Measurements from ENCODE around the gene SLC29A1. TPM values are rescaled to one million over a fixed set of nuclear protein-coding genes. Genes with fewer than 3 reads are reported as not detected.
A peak's percentile ranks its signal among the peaks of the same experiment; 100 is the strongest.

The SLC29A1 gene
- total and polyA plus RNA-seq, 9 of the 15 experiments (the other 6 are each of a cell fraction or from before 2014, with no cell fraction given) = 18.9 to 170 (median 57.7) TPM

DNA sequence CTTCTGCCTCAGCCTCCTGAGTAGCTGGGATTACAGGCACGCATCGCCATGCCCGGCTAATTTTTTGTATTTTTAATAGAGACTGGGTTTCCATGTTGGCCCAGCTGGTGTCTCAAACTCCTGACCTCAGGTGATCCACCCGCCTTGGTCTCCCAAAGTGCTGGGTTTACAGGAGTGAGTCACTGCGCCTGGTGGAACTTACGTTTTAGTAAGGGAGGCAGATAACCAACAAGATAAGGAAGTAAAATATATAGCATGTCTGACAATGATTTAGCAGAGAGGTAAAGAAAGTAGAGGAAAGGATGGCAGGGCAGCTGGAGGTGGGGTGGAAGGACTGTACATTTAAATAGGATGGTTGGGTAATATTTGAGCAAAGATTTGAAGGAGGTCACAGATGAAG lies 19.4 kb upstream of the SLC29A1 start (continued):
- TF ChIP-seq, protein P1, sequence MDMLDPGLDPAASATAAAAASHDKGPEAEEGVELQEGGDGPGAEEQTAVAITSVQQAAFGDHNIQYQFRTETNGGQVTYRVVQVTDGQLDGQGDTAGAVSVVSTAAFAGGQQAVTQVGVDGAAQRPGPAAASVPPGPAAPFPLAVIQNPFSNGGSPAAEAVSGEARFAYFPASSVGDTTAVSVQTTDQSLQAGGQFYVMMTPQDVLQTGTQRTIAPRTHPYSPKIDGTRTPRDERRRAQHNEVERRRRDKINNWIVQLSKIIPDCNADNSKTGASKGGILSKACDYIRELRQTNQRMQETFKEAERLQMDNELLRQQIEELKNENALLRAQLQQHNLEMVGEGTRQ (CRISPR knock-in tag; IDR thresholded peaks at IDR 0.05) = no peak
- TF ChIP-seq NRF1 (conservative IDR thresholded peaks at IDR 0.05 in 1 of 2, IDR thresholded peaks at IDR 0.05 in 1 of 2) (no peak), NBN (IDR thresholded peaks at IDR 0.05; ENCODE audit: low read depth) (peak; percentile 80; the same call in 1 of the 2 replicates), DPF2 (IDR thresholded peaks at IDR 0.05) (peak; percentile 91), CBFA2T3 (IDR thresholded peaks at IDR 0.05) (peak; percentile 51; the same call in 1 of the 2 replicates), ZNF668 (CRISPR knock-in tag; IDR thresholded peaks at IDR 0.05) (no peak), NFRKB (IDR thresholded peaks at IDR 0.05; ENCODE audit: low read depth) (no peak), PURB (CRISPR knock-in tag; IDR thresholded peaks at IDR 0.05; ENCODE audit: low read depth) (no peak)
- TF ChIP-seq, protein P2, sequence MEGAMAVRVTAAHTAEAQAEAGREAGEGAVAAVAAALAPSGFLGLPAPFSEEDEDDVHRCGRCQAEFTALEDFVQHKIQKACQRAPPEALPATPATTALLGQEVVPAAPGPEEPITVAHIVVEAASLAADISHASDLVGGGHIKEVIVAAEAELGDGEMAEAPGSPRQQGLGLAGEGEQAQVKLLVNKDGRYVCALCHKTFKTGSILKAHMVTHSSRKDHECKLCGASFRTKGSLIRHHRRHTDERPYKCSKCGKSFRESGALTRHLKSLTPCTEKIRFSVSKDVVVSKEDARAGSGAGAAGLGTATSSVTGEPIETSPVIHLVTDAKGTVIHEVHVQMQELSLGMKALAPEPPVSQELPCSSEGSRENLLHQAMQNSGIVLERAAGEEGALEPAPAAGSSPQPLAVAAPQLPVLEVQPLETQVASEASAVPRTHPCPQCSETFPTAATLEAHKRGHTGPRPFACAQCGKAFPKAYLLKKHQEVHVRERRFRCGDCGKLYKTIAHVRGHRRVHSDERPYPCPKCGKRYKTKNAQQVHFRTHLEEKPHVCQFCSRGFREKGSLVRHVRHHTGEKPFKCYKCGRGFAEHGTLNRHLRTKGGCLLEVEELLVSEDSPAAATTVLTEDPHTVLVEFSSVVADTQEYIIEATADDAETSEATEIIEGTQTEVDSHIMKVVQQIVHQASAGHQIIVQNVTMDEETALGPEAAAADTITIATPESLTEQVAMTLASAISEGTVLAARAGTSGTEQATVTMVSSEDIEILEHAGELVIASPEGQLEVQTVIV (CRISPR knock-in tag; IDR thresholded peaks at IDR 0.05; ENCODE audit: borderline replicate concordance) = no peak
- TF ChIP-seq, protein P3, sequence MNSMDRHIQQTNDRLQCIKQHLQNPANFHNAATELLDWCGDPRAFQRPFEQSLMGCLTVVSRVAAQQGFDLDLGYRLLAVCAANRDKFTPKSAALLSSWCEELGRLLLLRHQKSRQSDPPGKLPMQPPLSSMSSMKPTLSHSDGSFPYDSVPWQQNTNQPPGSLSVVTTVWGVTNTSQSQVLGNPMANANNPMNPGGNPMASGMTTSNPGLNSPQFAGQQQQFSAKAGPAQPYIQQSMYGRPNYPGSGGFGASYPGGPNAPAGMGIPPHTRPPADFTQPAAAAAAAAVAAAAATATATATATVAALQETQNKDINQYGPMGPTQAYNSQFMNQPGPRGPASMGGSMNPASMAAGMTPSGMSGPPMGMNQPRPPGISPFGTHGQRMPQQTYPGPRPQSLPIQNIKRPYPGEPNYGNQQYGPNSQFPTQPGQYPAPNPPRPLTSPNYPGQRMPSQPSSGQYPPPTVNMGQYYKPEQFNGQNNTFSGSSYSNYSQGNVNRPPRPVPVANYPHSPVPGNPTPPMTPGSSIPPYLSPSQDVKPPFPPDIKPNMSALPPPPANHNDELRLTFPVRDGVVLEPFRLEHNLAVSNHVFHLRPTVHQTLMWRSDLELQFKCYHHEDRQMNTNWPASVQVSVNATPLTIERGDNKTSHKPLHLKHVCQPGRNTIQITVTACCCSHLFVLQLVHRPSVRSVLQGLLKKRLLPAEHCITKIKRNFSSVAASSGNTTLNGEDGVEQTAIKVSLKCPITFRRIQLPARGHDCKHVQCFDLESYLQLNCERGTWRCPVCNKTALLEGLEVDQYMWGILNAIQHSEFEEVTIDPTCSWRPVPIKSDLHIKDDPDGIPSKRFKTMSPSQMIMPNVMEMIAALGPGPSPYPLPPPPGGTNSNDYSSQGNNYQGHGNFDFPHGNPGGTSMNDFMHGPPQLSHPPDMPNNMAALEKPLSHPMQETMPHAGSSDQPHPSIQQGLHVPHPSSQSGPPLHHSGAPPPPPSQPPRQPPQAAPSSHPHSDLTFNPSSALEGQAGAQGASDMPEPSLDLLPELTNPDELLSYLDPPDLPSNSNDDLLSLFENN (IDR thresholded peaks at IDR 0.05; ENCODE audit: low read depth in 2 of 2, low read length in 2 of 2) = no peak
- TF ChIP-seq, protein P4, sequence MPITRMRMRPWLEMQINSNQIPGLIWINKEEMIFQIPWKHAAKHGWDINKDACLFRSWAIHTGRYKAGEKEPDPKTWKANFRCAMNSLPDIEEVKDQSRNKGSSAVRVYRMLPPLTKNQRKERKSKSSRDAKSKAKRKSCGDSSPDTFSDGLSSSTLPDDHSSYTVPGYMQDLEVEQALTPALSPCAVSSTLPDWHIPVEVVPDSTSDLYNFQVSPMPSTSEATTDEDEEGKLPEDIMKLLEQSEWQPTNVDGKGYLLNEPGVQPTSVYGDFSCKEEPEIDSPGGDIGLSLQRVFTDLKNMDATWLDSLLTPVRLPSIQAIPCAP (CRISPR knock-in tag; IDR thresholded peaks at IDR 0.05; ENCODE audit: borderline replicate concordance) = no peak
- TF ChIP-seq, protein P5, sequence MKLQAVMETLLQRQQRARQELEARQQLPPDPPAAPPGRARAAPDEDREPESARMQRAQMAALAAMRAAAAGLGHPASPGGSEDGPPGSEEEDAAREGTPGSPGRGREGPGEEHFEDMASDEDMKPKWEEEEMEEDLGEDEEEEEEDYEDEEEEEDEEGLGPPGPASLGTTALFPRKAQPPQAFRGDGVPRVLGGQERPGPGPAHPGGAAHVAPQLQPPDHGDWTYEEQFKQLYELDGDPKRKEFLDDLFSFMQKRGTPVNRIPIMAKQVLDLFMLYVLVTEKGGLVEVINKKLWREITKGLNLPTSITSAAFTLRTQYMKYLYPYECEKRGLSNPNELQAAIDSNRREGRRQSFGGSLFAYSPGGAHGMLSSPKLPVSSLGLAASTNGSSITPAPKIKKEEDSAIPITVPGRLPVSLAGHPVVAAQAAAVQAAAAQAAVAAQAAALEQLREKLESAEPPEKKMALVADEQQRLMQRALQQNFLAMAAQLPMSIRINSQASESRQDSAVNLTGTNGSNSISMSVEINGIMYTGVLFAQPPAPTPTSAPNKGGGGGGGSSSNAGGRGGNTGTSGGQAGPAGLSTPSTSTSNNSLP (IDR thresholded peaks at IDR 0.05; ENCODE audit: borderline replicate concordance, low read depth, low read length) = peak; percentile 12; the same call in 1 of the 2 replicates
- TF ChIP-seq, protein P6, sequence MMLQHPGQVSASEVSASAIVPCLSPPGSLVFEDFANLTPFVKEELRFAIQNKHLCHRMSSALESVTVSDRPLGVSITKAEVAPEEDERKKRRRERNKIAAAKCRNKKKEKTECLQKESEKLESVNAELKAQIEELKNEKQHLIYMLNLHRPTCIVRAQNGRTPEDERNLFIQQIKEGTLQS (IDR thresholded peaks at IDR 0.05) = peak; percentile 88
- TF ChIP-seq, protein P6 (CRISPR knock-in tag; conservative IDR thresholded peaks at IDR 0.05) = 0 out of 2 replicates have a peak, but pooled peaks have one; percentile 56
- TF ChIP-seq, protein P7, sequence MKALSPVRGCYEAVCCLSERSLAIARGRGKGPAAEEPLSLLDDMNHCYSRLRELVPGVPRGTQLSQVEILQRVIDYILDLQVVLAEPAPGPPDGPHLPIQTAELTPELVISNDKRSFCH (CRISPR knock-in tag; IDR thresholded peaks at IDR 0.05) = no peak
- TF ChIP-seq, protein P7 (tag; IDR thresholded peaks at IDR 0.05) = no peak
